Endothelial cell of umbilical vein (primary cell): ENCODE measurements around the gene EPAS1. TPM values are rescaled to one million over a fixed set of nuclear protein-coding genes. Genes with fewer than 3 reads are reported as not detected.

Experiments used
- BruUV-seq: library from RNA; stranded (reverse); fragments of 400-500 nt; replicated peaks from 2 replicates; lab custom pipeline; 2021; lab: Mats Ljungman, UMichigan
- CTCF ChIA-PET: fragments of 300-600, 350-600 bp; sonication (Branson Sonifier 250); formaldehyde crosslinking; loops from one replicate; lab custom pipeline; 2021; ENCODE audit warnings: antibody characterized with exemption, inconsistent platforms; lab: Charles Lee
- POLR2A ChIA-PET: fragments of 300-600, 350-600 bp; sonication (Branson Sonifier 250); formaldehyde crosslinking; loops from one replicate; lab custom pipeline; 2021; ENCODE audit warnings: antibody characterized with exemption, inconsistent platforms; lab: Charles Lee
- DNase-seq: peaks from one replicate; pipeline ENCODE4 v3.0.0-alpha.2; 2011; ENCODE audit warnings: low read depth, low spot score
- FAIRE-seq: peaks from 2 replicates; lab custom pipeline; 2011; peaks lifted over from hg19 to GRCh38; lab: Jason Lieb, UNC
- H2AFZ ChIP-seq: 2 replicates; pipeline ENCODE4 v1.6.0; 2012; ENCODE audit warnings: low read depth, low read length, control low read depth, inconsistent platforms
- H3K27ac ChIP-seq: 2 replicates; pipeline ENCODE4 v1.5.1; 2011; ENCODE audit warnings: low read depth, mild to moderate bottlenecking, control low read depth, low read length, moderate library complexity; ENCODE audit not compliant: insufficient read depth
- H3K27me3 ChIP-seq, 2 experiments: 2 replicates each; pipeline versions ENCODE4 v1.6.0 to v1.6.1; 2011; ENCODE audit warnings: low read length in 2 of 2, mixed read lengths in 1 of 2; ENCODE audit not compliant: control insufficient read depth in 2 of 2, insufficient read depth in 2 of 2
- H3K36me3 ChIP-seq, 2 experiments: 2 replicates in 1 of 2; 3 replicates in 1 of 2; pipeline ENCODE4 v1.5.1; 2011; ENCODE audit warnings: low read length in 2 of 2, mild to moderate bottlenecking in 1 of 2, moderate library complexity in 1 of 2; ENCODE audit not compliant: control insufficient read depth in 2 of 2, insufficient read depth in 2 of 2; ENCODE audit errors: extremely low read depth in 1 of 2
- H3K4me1 ChIP-seq: 3 replicates; pipeline ENCODE4 v1.5.1; 2011; ENCODE audit warnings: mild to moderate bottlenecking, low read length; ENCODE audit not compliant: control insufficient read depth, insufficient read depth; ENCODE audit errors: extremely low read depth
- H3K4me2 ChIP-seq: 2 replicates; pipeline ENCODE4 v1.6.1; 2011; ENCODE audit warnings: low read length, control low read depth, mixed read lengths; ENCODE audit not compliant: insufficient read depth
- H3K4me3 ChIP-seq, 3 experiments: fragments of 200-600 bp in 1 of 3; sonication (generic), shearing (Covaris generic) in 1 of 3; replicated peaks in 1 of 3; 2 replicates each; pipeline ENCODE4 v1.5.1; 2011 to 2016; ENCODE audit warnings: control low read depth in 3 of 3, low read length in 3 of 3, mild to moderate bottlenecking in 2 of 3, inconsistent platforms in 1 of 3, low read depth in 1 of 3, moderate library complexity in 1 of 3; ENCODE audit not compliant: insufficient read depth in 1 of 3
- H3K79me2 ChIP-seq: 2 replicates; pipeline ENCODE4 v1.6.0; 2012; ENCODE audit warnings: low read length, inconsistent platforms; ENCODE audit not compliant: control insufficient read depth, insufficient read depth
- H3K9ac ChIP-seq: replicated peaks from 2 replicates; pipeline ENCODE3; 2011; ENCODE audit warnings: low read length, control low read depth; ENCODE audit not compliant: insufficient read depth; ENCODE audit errors: extremely low read depth
- H3K9me1 ChIP-seq: replicated peaks from 3 replicates; pipeline ENCODE4 v1.6.0; 2011; ENCODE audit warnings: mild to moderate bottlenecking, low read length; ENCODE audit not compliant: control insufficient read depth, insufficient read depth; ENCODE audit errors: extremely low read depth
- H3K9me3 ChIP-seq: replicated peaks from 2 replicates; pipeline ENCODE4 v1.5.1; 2012; ENCODE audit warnings: low read length, inconsistent platforms; ENCODE audit not compliant: control insufficient read depth, insufficient read depth
- H4K20me1 ChIP-seq: replicated peaks from 2 replicates; pipeline ENCODE3; 2011; ENCODE audit warnings: mild to moderate bottlenecking, low read length; ENCODE audit not compliant: control insufficient read depth, insufficient read depth; ENCODE audit errors: extremely low read depth
- EZH2 ChIP-seq: IDR thresholded peaks from 2 replicates; pipeline ENCODE4 v1.6.1; 2012; ENCODE audit warnings: borderline replicate concordance, low read depth, mild to moderate bottlenecking, moderate library complexity, low read length, inconsistent platforms; ENCODE audit not compliant: severe bottlenecking
- FOS ChIP-seq: IDR thresholded peaks from 2 replicates; pipeline ENCODE4 v1.6.1; 2011; ENCODE audit warnings: mild to moderate bottlenecking, low read length, moderate library complexity, borderline replicate concordance; ENCODE audit not compliant: insufficient read depth
- GATA2 ChIP-seq: IDR thresholded peaks from 2 replicates; pipeline ENCODE4 v1.7.0; 2011; ENCODE audit warnings: low read depth, mild to moderate bottlenecking, moderate library complexity, mixed read lengths, low read length; ENCODE audit not compliant: insufficient read length, insufficient read depth
- JUN ChIP-seq: IDR thresholded peaks from 2 replicates; pipeline ENCODE4 v1.6.1; 2011; ENCODE audit warnings: borderline replicate concordance, low read depth; ENCODE audit not compliant: insufficient read length, insufficient read depth
- MAX ChIP-seq: IDR thresholded peaks from 2 replicates; pipeline ENCODE4 v1.6.1; 2011; ENCODE audit not compliant: insufficient read depth, insufficient read length
- MYC ChIP-seq: IDR thresholded peaks from one replicate; pipeline ENCODE4 v1.6.1; 2011; ENCODE audit warnings: mild to moderate bottlenecking, low read depth, low read length
- POLR2A ChIP-seq: IDR thresholded peaks from 2 replicates; pipeline ENCODE4 v1.6.1; 2012; ENCODE audit warnings: low read depth, mild to moderate bottlenecking, control low read depth, low read length
- POLR2AphosphoS5 ChIP-seq: IDR thresholded peaks from 2 replicates; pipeline ENCODE4 v1.6.1; 2012; ENCODE audit warnings: low read depth, mild to moderate bottlenecking, control low read depth, low read length, moderate library complexity; ENCODE audit not compliant: insufficient read depth
- dilution Hi-C: fragments of 300-500 bp; cut with MboI; formaldehyde crosslinking; loops from one replicate; pipeline ENCODE4 v1.15.0; 2019; ENCODE audit warnings: low sequenced_read_pairs; ENCODE audit not compliant: extremely low pct_ligation_motif_present
- intact Hi-C: fragments of 100-400 bp; cut with micrococcal nuclease; formaldehyde crosslinking; loops from one replicate; pipeline ENCODE4 v1.10.0; 2022
- polyA plus RNA-seq, 4 experiments: library from polyadenylated mRNA; depleted of rRNA in 3 of 4; stranded (reverse) in 3 of 4; unstranded in 1 of 4; fragments of >200 nt; gene quantifications; 2 replicates each; pipeline versions ENCODE4 v1.2.1 to v1.2.3, GENCODE V29; 2011 to 2012; ENCODE audit warnings: missing spikeins in 1 of 4
- total RNA-seq: library from RNA; stranded (reverse); gene quantifications from 2 replicates; pipeline ENCODE4 v1.2.3, GENCODE V29; 2021
- TF ChIP-seq, protein P1 (sequence below), 2 donors: IDR thresholded peaks; 1 replicate in 1 of 2; 2 replicates in 1 of 2; pipeline ENCODE4 v1.5.1; 2011; ENCODE audit warnings: low read length in 2 of 2, mild to moderate bottlenecking in 2 of 2, moderate library complexity in 2 of 2, control low read depth in 1 of 2, inconsistent platforms in 1 of 2, low read depth in 1 of 2; ENCODE audit not compliant: insufficient read depth in 1 of 2; ENCODE audit errors: extremely low read depth in 1 of 2

Gene EPAS1
- total and polyA plus RNA-seq, 2 donors (not counting 3 experiments of a cell fraction or from before 2014, with no cell fraction given), result 229 to 374 TPM

DNA sequence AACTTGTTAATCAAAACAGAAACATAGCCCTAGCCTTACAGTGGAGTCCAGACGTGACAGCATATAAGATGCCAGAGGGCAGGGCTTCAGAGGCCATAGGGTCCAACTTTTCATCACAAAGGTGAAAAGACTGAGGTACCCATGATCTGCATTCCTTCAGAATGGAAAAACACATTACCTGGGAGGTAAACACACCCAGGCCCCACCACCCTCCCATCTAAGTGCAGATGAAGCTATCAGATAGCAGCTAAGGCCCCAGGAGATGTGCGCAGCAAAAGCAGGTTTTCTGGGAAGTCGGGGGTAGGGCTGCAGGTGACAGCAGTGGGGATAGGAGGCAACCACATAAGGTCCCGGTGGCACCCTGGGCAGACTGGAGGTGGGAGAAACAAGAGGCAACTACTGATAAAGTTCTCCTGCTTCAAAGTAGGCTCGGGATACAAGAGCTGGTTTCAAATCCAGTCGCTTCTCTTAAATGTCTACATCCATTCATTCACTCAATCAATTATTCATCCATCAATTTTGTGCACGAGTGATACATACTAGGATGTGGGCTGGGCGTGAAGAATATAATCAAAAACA is 107.1 kb downstream of the EPAS1 start:
- H3K9ac ChIP-seq, result no peak overlapping the region
- no TSS peak for BruUV-seq
- POLR2A ChIA-PET, result interaction anchor here (0.6 kb wide), 1 partner anchor 39 kb away, joined by 3 read pairs; no protein-coding TSS in a partner anchor
- no peaks in the 10 kb centered on the region for H3K9me1 ChIP-seq
- no peaks in the 10 kb centered on the region for H3K79me2 ChIP-seq
- no peak for TF ChIP-seq POLR2AphosphoS5
- TF ChIP-seq JUN, result no peak
- TF ChIP-seq MAX, result no peak
- TF ChIP-seq, protein P1, sequence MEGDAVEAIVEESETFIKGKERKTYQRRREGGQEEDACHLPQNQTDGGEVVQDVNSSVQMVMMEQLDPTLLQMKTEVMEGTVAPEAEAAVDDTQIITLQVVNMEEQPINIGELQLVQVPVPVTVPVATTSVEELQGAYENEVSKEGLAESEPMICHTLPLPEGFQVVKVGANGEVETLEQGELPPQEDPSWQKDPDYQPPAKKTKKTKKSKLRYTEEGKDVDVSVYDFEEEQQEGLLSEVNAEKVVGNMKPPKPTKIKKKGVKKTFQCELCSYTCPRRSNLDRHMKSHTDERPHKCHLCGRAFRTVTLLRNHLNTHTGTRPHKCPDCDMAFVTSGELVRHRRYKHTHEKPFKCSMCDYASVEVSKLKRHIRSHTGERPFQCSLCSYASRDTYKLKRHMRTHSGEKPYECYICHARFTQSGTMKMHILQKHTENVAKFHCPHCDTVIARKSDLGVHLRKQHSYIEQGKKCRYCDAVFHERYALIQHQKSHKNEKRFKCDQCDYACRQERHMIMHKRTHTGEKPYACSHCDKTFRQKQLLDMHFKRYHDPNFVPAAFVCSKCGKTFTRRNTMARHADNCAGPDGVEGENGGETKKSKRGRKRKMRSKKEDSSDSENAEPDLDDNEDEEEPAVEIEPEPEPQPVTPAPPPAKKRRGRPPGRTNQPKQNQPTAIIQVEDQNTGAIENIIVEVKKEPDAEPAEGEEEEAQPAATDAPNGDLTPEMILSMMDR (IDR thresholded peaks at IDR 0.05; ENCODE audit: extremely low read depth in 1 of 2, insufficient read depth in 1 of 2, low read depth in 1 of 2, low read length in 2 of 2), result no peak
- no peak for TF ChIP-seq POLR2A
- TF ChIP-seq GATA2, result no peak
- no peak for TF ChIP-seq FOS
- TF ChIP-seq EZH2, result no peak
- no peak for TF ChIP-seq MYC
- H3K27me3 ChIP-seq, result peaks cover 0 to 2% of the 10 kb centered on the region in 2 experiments
- FAIRE-seq, result no peak
- no peaks in the 10 kb centered on the region for H3K36me3 ChIP-seq
- CTCF ChIA-PET, result interaction anchor here (1.7 kb wide), 1 partner anchor 10 kb away, joined by 6 read pairs; no protein-coding TSS in a partner anchor
- no peak overlapping the region for H3K4me3 ChIP-seq
- H3K4me1 ChIP-seq, result no peaks in the 10 kb centered on the region
- intact Hi-C loops, result no loop called here
- H2AFZ ChIP-seq, result no peak overlapping the region
- H3K27ac ChIP-seq, result no peak overlapping the region
- H3K4me2 ChIP-seq, result no peak overlapping the region
- no peaks in the 10 kb centered on the region for H3K9me3 ChIP-seq
- no peaks in the 10 kb centered on the region for H4K20me1 ChIP-seq
- dilution Hi-C loops, result no loop called here
- no peak for DNase-seq
